GM11168 (cell line): ENCODE results near the gene VAPA.

Source experiments
- in situ Hi-C: fragments of 300-500 bp; cut with MboI; formaldehyde crosslinking; loops from one replicate; pipeline ENCODE4 v1.12.0; 2022; ENCODE audit warnings: low sequenced_read_pairs; ENCODE audit not compliant: unreplicated experiment

The VAPA gene

GRCh38 chr18:9931146-9931545, 17.3 kb downstream of the VAPA start:
- in situ Hi-C loops: no loop called here

GRCh38 chr18:9931678-9932077, 17.9 kb downstream of the VAPA start:
- in situ Hi-C loops: no loop called here

GRCh38 chr18:9933865-9934264, 20.0 kb downstream of the VAPA start:
- in situ Hi-C loops: no loop called here

GRCh38 chr18:9934274-9934673, 20.5 kb downstream of the VAPA start:
- in situ Hi-C loops: no loop called here

GRCh38 chr18:9941103-9941502, 27.3 kb downstream of the VAPA start:
- in situ Hi-C loops: no loop called here

- in situ Hi-C loops: no loop called here
These were observed 27.8 kb downstream of the VAPA start for GRCh38 chr18:9941660-9942059.

- in situ Hi-C loops: no loop called here
These were observed 29.5 kb downstream of the VAPA start for GRCh38 chr18:9943311-9943710.

GRCh38 chr18:9944805-9945204, 31.0 kb downstream of the VAPA start:
- in situ Hi-C loops: no loop called here

GRCh38 chr18:9946831-9947230, 33.0 kb downstream of the VAPA start:
- in situ Hi-C loops: no loop called here

GRCh38 chr18:9947248-9947647, 33.4 kb downstream of the VAPA start:
- in situ Hi-C loops: no loop called here

- in situ Hi-C loops: no loop called here
These were observed 35.5 kb downstream of the VAPA start for GRCh38 chr18:9949315-9949714.

- in situ Hi-C loops: loop anchor here (25.0 kb wide), 2 partner anchors 762 to 1212 kb away; no protein-coding TSS in a partner anchor
These were observed 36.0 kb downstream of the VAPA start for GRCh38 chr18:9949861-9950260.

- in situ Hi-C loops: loop anchor here (25.0 kb wide), 2 partner anchors 762 to 1212 kb away; no protein-coding TSS in a partner anchor
These were observed 36.6 kb downstream of the VAPA start for GRCh38 chr18:9950289-9951016.

- in situ Hi-C loops: loop anchor here (25.0 kb wide), 2 partner anchors 761 to 1211 kb away; no protein-coding TSS in a partner anchor
These were observed 37.4 kb downstream of the VAPA start for GRCh38 chr18:9951022-9951859.

GRCh38 chr18:9952633-9953416, 39.0 kb downstream of the VAPA start:
- in situ Hi-C loops: loop anchor here (25.0 kb wide), 2 partner anchors 759 to 1209 kb away; no protein-coding TSS in a partner anchor

- in situ Hi-C loops: loop anchor here (25.0 kb wide), 2 partner anchors 753 to 1203 kb away; no protein-coding TSS in a partner anchor
These were observed 45.1 kb downstream of the VAPA start for GRCh38 chr18:9958861-9959399.

- in situ Hi-C loops: loop anchor here (25.0 kb wide), 2 partner anchors 753 to 1203 kb away; no protein-coding TSS in a partner anchor
These were observed 45.7 kb downstream of the VAPA start for GRCh38 chr18:9959564-9959963.

GRCh38 chr18:9960258-9960904, 46.6 kb downstream of the VAPA start:
- in situ Hi-C loops: loop anchor here (25.0 kb wide), 2 partner anchors 752 to 1202 kb away; no protein-coding TSS in a partner anchor

GRCh38 chr18:9961041-9961440, 47.2 kb downstream of the VAPA start:
- in situ Hi-C loops: loop anchor here (25.0 kb wide), 2 partner anchors 751 to 1201 kb away; no protein-coding TSS in a partner anchor
